Measurements from ENCODE around the gene SEZ6. TPM values are rescaled to one million over a fixed set of nuclear protein-coding genes. Genes with fewer than 3 reads are reported as not detected.

The SEZ6 gene
- total and polyA plus RNA-seq, 7 donors = 0.36 to 0.99 (median 0.54) TPM; not detected in 3

DNA sequence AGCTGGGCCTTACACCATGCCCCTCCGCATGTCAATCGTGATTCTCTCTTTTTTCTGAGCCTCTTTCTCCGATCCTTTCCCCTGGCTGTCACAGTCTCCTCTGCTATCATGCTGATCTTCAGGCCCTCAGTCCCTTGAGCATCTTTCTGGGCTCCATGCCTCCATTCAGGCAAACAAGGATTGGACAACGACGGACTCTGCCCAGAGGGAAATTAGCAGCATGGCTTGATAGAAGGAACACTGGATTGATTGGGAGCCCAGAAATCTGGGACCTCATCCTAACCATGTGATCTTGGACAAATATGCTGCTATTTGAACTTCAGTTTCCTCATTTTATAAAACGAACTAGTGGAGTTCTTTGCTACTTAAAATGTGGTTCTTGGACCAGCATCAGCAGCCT is 35.0 kb downstream of the SEZ6 start:
- Histone ChIP-seq H3K27me3 (no peaks in the 10 kb centered on the region), H3K4me1 (no peaks in the 10 kb centered on the region), H3K9me3 (no peaks in the 10 kb centered on the region), H3K27ac (no peak overlapping the region), H3K4me3 (no peak overlapping the region), H3K36me3 (no peaks in the 10 kb centered on the region)
- intact Hi-C loops (cut with DNase I) = no loop called here
- no peak for DNase-seq
- WGBS, 2 donors = 63 to 71% methylated on average over 6 of the region's 6 CpGs
- TF ChIP-seq EP300 (IDR thresholded peaks at IDR 0.05) = no peak
- TF ChIP-seq POLR2A (IDR thresholded peaks at IDR 0.05) = no peak
- no peak for TF ChIP-seq POLR2AphosphoS5 (IDR thresholded peaks at IDR 0.05)
- TF ChIP-seq, protein P1, sequence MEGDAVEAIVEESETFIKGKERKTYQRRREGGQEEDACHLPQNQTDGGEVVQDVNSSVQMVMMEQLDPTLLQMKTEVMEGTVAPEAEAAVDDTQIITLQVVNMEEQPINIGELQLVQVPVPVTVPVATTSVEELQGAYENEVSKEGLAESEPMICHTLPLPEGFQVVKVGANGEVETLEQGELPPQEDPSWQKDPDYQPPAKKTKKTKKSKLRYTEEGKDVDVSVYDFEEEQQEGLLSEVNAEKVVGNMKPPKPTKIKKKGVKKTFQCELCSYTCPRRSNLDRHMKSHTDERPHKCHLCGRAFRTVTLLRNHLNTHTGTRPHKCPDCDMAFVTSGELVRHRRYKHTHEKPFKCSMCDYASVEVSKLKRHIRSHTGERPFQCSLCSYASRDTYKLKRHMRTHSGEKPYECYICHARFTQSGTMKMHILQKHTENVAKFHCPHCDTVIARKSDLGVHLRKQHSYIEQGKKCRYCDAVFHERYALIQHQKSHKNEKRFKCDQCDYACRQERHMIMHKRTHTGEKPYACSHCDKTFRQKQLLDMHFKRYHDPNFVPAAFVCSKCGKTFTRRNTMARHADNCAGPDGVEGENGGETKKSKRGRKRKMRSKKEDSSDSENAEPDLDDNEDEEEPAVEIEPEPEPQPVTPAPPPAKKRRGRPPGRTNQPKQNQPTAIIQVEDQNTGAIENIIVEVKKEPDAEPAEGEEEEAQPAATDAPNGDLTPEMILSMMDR (IDR thresholded peaks at IDR 0.05) = no peak

DNA sequence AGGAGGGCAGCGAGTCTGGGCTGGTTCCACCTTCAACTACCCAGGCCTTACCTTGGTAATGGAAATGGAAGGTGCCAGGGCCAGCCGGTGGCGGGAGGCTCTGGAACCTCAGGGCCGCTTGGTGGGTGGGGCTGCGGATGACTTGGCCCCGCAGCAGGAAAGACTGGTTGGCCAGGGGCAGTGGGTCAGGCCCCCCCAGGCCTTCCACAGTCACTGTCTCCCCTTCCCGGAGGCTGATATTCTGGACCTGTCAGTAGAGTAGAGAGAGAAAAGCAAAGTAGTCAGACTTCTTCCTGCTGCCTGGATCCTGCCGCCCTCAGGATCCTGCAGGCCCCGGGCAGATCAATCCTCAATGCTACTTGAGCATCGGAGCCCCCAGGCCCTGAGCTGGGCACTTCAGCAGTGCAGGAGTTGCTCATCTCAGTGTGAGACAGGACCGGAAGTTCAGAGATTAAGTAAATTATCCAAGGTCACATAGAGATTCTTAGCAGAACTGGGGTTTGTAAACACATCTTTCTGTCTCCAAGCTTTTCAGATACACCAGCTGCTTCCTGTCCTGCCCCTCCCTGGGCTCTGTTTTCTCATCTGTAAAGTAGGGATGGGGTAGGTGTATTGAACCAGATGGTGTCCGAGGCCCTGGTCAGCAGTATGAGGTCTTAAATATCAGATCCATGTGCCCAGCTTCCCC is 36.0 kb downstream of the SEZ6 start:
- no peak for TF ChIP-seq POLR2A (IDR thresholded peaks at IDR 0.05)
- TF ChIP-seq, protein P1 (IDR thresholded peaks at IDR 0.05) = no peak
- TF ChIP-seq EP300 (IDR thresholded peaks at IDR 0.05) = no peak
- no peak for TF ChIP-seq POLR2AphosphoS5 (IDR thresholded peaks at IDR 0.05)

DNA sequence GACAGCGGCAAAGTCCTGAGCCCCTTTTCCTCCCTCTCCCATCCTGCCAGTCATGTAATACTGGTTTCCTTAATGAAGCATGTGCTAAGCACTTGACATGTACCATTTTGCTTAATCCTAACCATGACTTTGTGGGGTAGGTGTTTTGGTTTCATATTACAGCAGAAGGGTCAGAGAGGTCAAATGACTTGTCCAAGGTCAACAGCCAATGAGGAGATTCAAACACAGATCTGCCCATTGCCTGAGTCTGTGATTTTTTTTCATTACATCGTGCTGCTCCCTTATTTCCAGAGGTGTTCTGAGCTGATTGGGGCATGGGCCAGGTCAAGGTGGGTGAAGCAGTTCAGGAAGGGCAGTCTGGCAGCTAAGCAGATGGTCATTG is 36.9 kb downstream of the SEZ6 start:
- Histone ChIP-seq H3K4me3 (no peak overlapping the region), H3K9me3 (no peaks in the 10 kb centered on the region), H3K27me3 (no peaks in the 10 kb centered on the region), H3K4me1 (no peaks in the 10 kb centered on the region), H3K36me3 (no peaks in the 10 kb centered on the region), H3K27ac (no peak overlapping the region)
- DNase-seq = no peak
- TF ChIP-seq POLR2AphosphoS5 (IDR thresholded peaks at IDR 0.05) = no peak
- TF ChIP-seq EP300 (IDR thresholded peaks at IDR 0.05) = no peak
- no peak for TF ChIP-seq POLR2A (IDR thresholded peaks at IDR 0.05)
- TF ChIP-seq, protein P1 (IDR thresholded peaks at IDR 0.05) = no peak
- intact Hi-C loops (cut with DNase I) = no loop called here
- WGBS, 2 donors = 72 to 78% methylated on average over 2 of the region's 2 CpGs

More for the DNA sequence above, 36.0 kb downstream of the SEZ6 start:
- H3K27me3 ChIP-seq = no peaks in the 10 kb centered on the region
- H3K4me3 ChIP-seq = no peak overlapping the region
- no peak overlapping the region for H3K27ac ChIP-seq
- no peak for DNase-seq
- intact Hi-C loops (cut with DNase I) = no loop called here
- no peaks in the 10 kb centered on the region for H3K9me3 ChIP-seq
- no peaks in the 10 kb centered on the region for H3K4me1 ChIP-seq
- no peaks in the 10 kb centered on the region for H3K36me3 ChIP-seq
- 61 to 75% methylated on average over 12 of the region's 12 CpGs for WGBS, 2 donors

DNA sequence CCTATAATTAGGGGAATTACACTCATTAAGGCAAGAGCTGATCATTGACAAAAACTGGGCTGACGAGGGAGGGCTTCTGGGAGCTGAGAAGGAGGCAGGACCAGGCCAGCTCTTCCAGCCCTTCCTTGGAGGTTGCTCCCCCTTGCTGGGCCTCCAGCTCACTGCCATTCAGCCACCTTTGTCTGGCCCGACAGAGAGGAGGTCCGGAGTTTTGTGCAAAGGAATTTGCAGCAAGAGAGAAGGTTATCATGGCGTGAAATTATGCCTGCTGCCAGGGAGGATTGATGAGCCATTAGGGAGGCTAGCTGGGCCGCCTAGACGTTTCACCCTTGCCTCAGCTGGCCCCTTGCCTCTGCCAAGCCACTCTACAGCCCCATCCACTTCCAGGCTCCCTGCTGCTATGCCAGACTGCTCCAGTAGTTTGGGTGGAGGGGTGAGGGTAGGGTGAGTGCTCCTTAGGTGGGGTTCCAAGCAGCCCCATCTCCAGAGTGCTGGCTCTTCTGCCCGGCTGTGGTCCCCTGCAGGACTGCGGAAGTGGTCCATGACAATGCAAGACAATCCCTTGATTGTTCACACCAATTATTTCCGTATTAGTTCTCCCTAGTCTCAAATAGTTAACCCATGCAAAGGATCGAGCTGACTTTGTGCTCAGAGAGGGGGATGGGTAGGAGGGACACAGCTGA is 37.5 kb downstream of the SEZ6 start:
- no peaks in the 10 kb centered on the region for H3K27me3 ChIP-seq
- intact Hi-C loops (cut with DNase I) = no loop called here

More for the DNA sequence above, 37.5 kb downstream of the SEZ6 start:
- no peak overlapping the region for H3K4me3 ChIP-seq
- no peak overlapping the region for H3K27ac ChIP-seq
- WGBS, 2 donors = 50 to 67% methylated on average over 10 of the region's 10 CpGs
- no peak for DNase-seq
- H3K4me1 ChIP-seq = no peaks in the 10 kb centered on the region
- no peaks in the 10 kb centered on the region for H3K36me3 ChIP-seq
- no peaks in the 10 kb centered on the region for H3K9me3 ChIP-seq
- TF ChIP-seq POLR2AphosphoS5 (IDR thresholded peaks at IDR 0.05) = no peak
- TF ChIP-seq, protein P1 (IDR thresholded peaks at IDR 0.05) = no peak
